Measurements from ENCODE around the gene MRPL52.
"Not testable (repeated sequence)": the region's sequence is repeated elsewhere in the genome, so short reads cannot be mapped to it uniquely, and the experiment has no call there.

Gene MRPL52

GRCh38 chr14:22856428-22856827 lies 26.7 kb downstream of the MRPL52 start:
- no peak for DNase-seq

- not testable (repeated sequence) for DNase-seq
These were observed 30.7 kb downstream of the MRPL52 start for GRCh38 chr14:22860377-22860776.

- DNase-seq = no peak
These were observed 32.0 kb downstream of the MRPL52 start for GRCh38 chr14:22861651-22862050.

GRCh38 chr14:22864979-22865378 lies 35.3 kb downstream of the MRPL52 start:
- DNase-seq = no peak

- DNase-seq = peak; percentile 46
These were observed 36.0 kb downstream of the MRPL52 start for GRCh38 chr14:22865424-22866405.

- DNase-seq = no peak
These were observed 37.2 kb downstream of the MRPL52 start for GRCh38 chr14:22866874-22867273.

- no peak for DNase-seq
These were observed 41.1 kb downstream of the MRPL52 start for GRCh38 chr14:22870811-22871223.

- DNase-seq = peak; percentile 95
These were observed 41.7 kb downstream of the MRPL52 start, which contains the start of gene LRP10 for GRCh38 chr14:22871224-22872032. Gene LRP10 (plus strand): TSS chr14:22871740. CDS start chr14:22872304, 564 bp downstream.

- DNase-seq = peak; percentile 91
These were observed 42.5 kb downstream of the MRPL52 start for GRCh38 chr14:22872033-22872832.

GRCh38 chr14:22872833-22873520 lies 43.3 kb downstream of the MRPL52 start:
- no peak for DNase-seq

- no peak for DNase-seq
These were observed 45.5 kb downstream of the MRPL52 start for GRCh38 chr14:22875003-22875747.

GRCh38 chr14:22875748-22876319 lies 46.1 kb downstream of the MRPL52 start:
- DNase-seq = no peak

- no peak for DNase-seq
These were observed 47.4 kb downstream of the MRPL52 start for GRCh38 chr14:22877000-22877501.

GRCh38 chr14:22878271-22879246 lies 48.9 kb downstream of the MRPL52 start:
- no peak for DNase-seq

- no peak for DNase-seq
These were observed 52.4 kb downstream of the MRPL52 start for GRCh38 chr14:22882064-22882463.

- peak; percentile 93 for DNase-seq
These were observed 53.0 kb downstream of the MRPL52 start for GRCh38 chr14:22882529-22883172.

GRCh38 chr14:22883173-22883976 lies 53.7 kb downstream of the MRPL52 start, which contains the start of gene REM2:
Gene REM2 (plus strand): TSS chr14:22883222. CDS start chr14:22883288, 66 bp downstream.
- peak; percentile 44 for DNase-seq
